ENCODE data around the gene IPO11. TPM values are rescaled to one million over a fixed set of nuclear protein-coding genes. Genes with fewer than 3 reads are reported as not detected.

Gene IPO11
- total RNA-seq, result 10 to 100 TPM; 25.0 to 49.2 (median 35.5) TPM

DNA sequence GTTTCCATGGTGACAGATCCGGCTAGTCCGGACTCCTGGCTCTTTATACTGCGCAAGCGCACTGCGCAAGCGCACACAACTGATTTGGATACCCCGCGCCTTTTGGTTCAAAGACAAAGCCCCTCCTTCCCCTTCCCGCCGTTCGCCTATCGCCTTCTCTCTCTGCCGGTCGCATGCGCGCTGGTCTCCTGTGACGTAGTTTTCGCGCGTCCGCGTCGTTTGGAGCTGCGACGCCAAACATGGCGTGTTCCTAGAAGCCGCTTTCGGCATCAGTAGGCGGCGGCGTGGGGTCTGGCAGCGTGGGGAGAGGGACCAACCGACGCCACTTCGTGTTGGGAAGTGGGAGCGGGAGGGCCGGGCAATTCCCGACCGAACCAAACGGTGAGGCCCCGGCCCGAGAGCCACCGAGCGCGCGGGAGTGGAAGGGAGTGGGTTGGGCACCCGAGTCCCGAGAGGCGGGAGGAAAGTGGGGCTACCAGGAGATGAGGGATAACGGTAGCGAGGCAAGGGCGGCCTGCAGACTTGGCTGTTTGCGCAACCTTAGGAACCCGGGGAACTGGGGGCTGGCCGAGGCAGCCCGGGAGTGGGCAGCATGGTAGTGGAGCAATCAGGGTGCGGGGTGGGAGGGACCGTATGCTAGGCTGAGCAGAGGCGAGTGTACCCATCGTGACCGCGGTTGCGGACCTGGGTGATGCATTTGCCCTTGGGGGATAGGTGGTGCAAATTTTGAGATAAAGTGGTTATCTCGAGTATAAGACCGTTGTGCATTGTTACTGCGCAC, at the start of gene IPO11:
TSS of gene IPO11 (plus strand) at position 215 of the 781 bp plus-strand sequence. CDS start 24,517 bp downstream, outside the sequence.
- TF ChIP-seq, protein P1, sequence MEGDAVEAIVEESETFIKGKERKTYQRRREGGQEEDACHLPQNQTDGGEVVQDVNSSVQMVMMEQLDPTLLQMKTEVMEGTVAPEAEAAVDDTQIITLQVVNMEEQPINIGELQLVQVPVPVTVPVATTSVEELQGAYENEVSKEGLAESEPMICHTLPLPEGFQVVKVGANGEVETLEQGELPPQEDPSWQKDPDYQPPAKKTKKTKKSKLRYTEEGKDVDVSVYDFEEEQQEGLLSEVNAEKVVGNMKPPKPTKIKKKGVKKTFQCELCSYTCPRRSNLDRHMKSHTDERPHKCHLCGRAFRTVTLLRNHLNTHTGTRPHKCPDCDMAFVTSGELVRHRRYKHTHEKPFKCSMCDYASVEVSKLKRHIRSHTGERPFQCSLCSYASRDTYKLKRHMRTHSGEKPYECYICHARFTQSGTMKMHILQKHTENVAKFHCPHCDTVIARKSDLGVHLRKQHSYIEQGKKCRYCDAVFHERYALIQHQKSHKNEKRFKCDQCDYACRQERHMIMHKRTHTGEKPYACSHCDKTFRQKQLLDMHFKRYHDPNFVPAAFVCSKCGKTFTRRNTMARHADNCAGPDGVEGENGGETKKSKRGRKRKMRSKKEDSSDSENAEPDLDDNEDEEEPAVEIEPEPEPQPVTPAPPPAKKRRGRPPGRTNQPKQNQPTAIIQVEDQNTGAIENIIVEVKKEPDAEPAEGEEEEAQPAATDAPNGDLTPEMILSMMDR (IDR thresholded peaks at IDR 0.05; ENCODE audit: low read depth), result no peak

DNA sequence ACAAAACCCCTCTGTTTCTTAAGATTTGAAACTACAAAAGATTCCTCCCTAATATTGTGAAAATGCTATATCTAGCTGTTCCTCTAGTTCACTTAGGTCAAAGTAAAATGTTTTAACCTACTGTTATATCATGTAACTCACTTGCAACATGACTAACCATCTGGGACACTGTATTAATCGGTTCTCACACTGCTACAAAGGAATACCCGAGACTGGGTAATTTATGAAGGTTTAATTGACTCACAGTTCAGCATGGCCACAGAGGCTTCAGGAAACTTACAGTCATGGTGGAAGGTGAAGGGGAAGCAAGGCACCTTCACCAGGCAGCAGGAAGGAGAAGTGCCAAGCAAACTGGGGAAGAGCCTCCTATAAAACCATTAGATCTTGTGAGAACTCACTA, 43.5 kb upstream of the IPO11 start:
- TF ChIP-seq, protein P1 (IDR thresholded peaks at IDR 0.05; ENCODE audit: low read depth), result no peak

DNA sequence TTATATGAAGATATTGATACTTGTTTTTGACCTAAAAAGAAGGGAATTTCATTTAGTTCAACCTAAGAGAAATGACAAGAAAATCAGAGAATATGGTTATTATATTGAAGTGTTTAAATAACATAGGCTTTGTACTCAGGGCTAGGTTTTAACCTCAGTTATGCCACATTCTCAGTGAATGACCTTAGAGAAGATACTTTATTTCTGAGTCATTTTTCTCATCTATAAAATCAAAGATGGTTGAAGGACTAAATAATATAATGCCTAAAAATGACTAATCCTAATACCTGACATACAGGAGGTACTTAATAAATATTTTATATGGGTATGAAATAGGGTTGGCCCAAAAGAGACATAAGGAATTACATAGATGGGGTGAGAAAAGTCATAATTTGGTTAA, 41.2 kb upstream of the IPO11 start:
- TF ChIP-seq, protein P1 (IDR thresholded peaks at IDR 0.05; ENCODE audit: low read depth), result no peak

DNA sequence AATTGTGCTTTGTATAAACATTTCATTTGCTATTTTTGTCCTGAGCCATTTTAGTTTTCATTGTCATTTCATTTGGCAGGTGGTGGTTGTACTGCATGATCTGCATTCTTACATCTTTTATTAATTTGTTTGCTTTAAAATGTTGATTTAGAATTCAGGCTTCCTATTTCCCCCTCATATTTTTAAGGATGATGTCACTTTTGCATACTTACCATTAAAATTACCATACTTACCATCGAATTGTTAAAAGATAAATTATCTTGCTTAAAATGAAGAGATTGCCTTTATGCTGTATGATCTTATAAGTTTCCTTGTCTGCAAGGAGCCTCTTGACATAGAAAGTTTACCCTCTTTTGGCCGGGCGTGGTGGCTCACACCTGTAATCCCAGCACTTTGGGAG, 40.0 kb upstream of the IPO11 start:
- TF ChIP-seq, protein P1 (IDR thresholded peaks at IDR 0.05; ENCODE audit: low read depth), result no peak

DNA sequence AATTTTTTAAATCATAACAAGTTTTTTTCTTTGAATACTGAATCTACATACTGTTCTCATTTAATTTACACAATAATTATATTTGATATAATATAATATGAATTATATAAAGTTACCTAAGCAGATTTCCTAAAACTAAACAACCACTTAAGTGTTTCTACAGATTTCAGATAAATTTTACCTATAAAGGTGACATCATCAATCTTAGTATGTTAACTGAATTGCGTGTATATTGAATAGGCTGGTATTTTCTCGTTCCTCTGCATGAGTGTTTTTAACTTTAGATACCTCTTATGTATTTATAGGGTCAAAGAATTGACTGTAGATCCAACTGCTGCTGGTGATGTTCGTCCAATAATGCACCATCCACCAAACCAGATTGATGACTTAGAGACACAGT, 39.2 kb upstream of the IPO11 start:
- TF ChIP-seq, protein P1 (IDR thresholded peaks at IDR 0.05; ENCODE audit: low read depth), result no peak

DNA sequence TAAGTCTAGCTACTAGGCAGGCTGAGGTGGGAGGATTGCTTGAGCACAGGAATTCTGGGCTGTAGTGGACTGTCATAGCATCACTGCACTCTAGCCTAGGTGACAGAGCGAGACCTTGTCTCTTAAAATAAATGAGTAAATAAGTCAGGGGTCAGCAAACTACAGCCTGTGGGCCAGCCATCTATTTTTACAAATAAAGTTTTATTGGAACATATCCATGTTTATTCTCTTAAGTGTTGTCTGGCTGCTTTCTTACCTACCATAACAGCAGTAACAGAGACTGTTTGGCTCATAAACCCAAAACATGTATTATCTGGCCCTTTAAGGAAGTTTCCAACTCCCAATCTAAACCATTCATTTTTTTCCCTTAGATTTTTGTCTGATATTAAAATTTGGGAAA, 38.5 kb upstream of the IPO11 start:
- TF ChIP-seq, protein P1 (IDR thresholded peaks at IDR 0.05; ENCODE audit: low read depth), result no peak

DNA sequence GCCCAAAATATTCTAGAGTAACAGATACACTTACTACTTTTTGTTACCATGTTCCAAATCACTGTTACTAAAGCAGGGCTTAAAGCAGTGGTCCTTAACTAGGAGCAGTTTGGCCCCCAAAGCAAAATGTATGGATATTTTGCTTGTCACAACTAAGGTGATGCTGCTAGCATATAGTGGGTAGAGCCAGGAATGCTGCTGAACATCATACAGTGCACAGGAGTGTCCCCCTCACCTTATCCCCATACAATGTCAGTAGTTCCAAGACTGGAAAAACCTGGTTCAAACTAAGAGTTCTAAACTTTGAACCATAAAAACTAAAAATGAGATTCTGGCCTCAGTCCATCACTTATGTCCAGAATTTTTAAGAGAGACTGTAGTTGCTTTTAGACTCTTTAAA, 36.9 kb upstream of the IPO11 start:
- TF ChIP-seq, protein P1 (IDR thresholded peaks at IDR 0.05; ENCODE audit: low read depth), result no peak

Measured in subcutaneous adipose tissue (tissue), 4 donors.